ENCODE measurements around the gene MXRA7. TPM values are rescaled to one million over a fixed set of nuclear protein-coding genes. Genes with fewer than 3 reads are reported as not detected.
"Not testable (repeated sequence)": the region's sequence is repeated elsewhere in the genome, so short reads cannot be mapped to it uniquely, and the experiment has no call there.

Gene MXRA7
- total and polyA plus RNA-seq, 2 experiments from 2014 or later: 48.0 to 625 TPM

DNA sequence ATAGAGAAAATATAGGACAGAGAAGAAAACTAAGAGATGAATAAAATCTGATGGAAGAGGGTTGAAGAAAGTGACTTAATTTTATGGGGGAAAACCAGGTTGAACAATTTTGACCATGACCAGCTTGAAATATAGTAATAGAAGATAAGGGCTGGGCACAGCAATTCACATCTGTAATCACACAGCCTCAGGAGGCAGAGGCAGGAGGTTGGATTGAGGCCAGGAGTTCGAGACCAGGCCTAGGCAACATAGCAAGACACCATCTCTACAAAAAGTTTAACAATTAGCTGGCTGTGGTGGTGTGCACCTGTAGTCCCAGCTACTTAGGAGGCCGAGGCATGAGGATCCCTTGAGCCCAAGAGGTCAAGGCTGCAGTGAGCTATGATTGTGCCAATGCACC lies 8.7 kb downstream of the MXRA7 start:
- Histone ChIP-seq H3K9me2 (ENCODE audit: insufficient read depth) (no peaks in the 10 kb centered on the region), H3K27me3 (replicated peaks; ENCODE audit: insufficient read depth) (no peaks in the 10 kb centered on the region), H3K4me2 (ENCODE audit: unreplicated experiment) (peak overlapping the region; percentile 86), H4K20me1 (ENCODE audit: insufficient read depth) (peaks cover 4% of the 10 kb centered on the region; the same call in 1 of the 2 replicates), H3K27ac (peak overlapping the region; percentile 98; the same call in 1 of the 2 replicates), H3F3A (ENCODE audit: insufficient read depth) (peaks cover 43% of the 10 kb centered on the region), H2AFZ (no peak overlapping the region), H3K4me1 (ENCODE audit: insufficient read depth) (peaks cover 55% of the 10 kb centered on the region), H3K79me2 (ENCODE audit: insufficient read depth) (peaks cover 99% of the 10 kb centered on the region), H3K9ac (0 out of 2 replicates have a peak overlapping the region, but pooled peaks have one; percentile 86), H3K9me3 (ENCODE audit: low read depth) (no peaks in the 10 kb centered on the region), H3K36me3 (ENCODE audit: low read depth) (no peaks in the 10 kb centered on the region), H3K4me3 (no peak overlapping the region)
- 50 to 60% methylated on average over 2 of the region's 2 CpGs for WGBS, 2 experiments (ENCODE audit: low coverage in 1 of 2, low lambda C conversion rate in 2 of 2, missing lambda C conversion rate in 2 of 2)
- in situ Hi-C loops (cut with MboI): no loop called here
- TF ChIP-seq EZH2 (IDR thresholded peaks at IDR 0.05; ENCODE audit: insufficient read depth, poor library complexity, severe bottlenecking) (no peak), EZH2phosphoT487 (IDR thresholded peaks at IDR 0.05; ENCODE audit: insufficient read depth, low read depth) (no peak)
- no peak for DNase-seq

- Histone ChIP-seq H3K9me3 (ENCODE audit: low read depth) (no peaks in the 10 kb centered on the region), H3K9ac (peak overlapping the region; percentile 86), H3K27ac (peak overlapping the region; percentile 98), H3K9me2 (ENCODE audit: insufficient read depth) (no peaks in the 10 kb centered on the region), H3F3A (ENCODE audit: insufficient read depth) (peaks cover 48% of the 10 kb centered on the region), H3K4me3 (peak overlapping the region; percentile 67; the same call in 1 of the 2 replicates), H4K20me1 (ENCODE audit: insufficient read depth) (no peaks in the 10 kb centered on the region; the same call in 1 of the 2 replicates), H3K4me1 (ENCODE audit: insufficient read depth) (peaks cover 56% of the 10 kb centered on the region), H3K36me3 (ENCODE audit: low read depth) (no peaks in the 10 kb centered on the region), H2AFZ (no peak overlapping the region), H3K4me2 (ENCODE audit: unreplicated experiment) (peak overlapping the region; percentile 86), H3K79me2 (ENCODE audit: insufficient read depth) (peaks cover 99% of the 10 kb centered on the region), H3K27me3 (replicated peaks; ENCODE audit: insufficient read depth) (no peaks in the 10 kb centered on the region)
- TF ChIP-seq EZH2 (IDR thresholded peaks at IDR 0.05; ENCODE audit: insufficient read depth, poor library complexity, severe bottlenecking) (no peak), EZH2phosphoT487 (IDR thresholded peaks at IDR 0.05; ENCODE audit: insufficient read depth, low read depth) (no peak)
- DNase-seq: no peak
- in situ Hi-C loops (cut with MboI): no loop called here
- WGBS, 2 experiments (ENCODE audit: low coverage in 1 of 2, low lambda C conversion rate in 2 of 2, missing lambda C conversion rate in 2 of 2): 59 to 62% methylated on average over 11 of the region's 11 CpGs
These were observed 9.2 kb downstream of the MXRA7 start for GRCh38 chr17:76701471-76701967.

DNA sequence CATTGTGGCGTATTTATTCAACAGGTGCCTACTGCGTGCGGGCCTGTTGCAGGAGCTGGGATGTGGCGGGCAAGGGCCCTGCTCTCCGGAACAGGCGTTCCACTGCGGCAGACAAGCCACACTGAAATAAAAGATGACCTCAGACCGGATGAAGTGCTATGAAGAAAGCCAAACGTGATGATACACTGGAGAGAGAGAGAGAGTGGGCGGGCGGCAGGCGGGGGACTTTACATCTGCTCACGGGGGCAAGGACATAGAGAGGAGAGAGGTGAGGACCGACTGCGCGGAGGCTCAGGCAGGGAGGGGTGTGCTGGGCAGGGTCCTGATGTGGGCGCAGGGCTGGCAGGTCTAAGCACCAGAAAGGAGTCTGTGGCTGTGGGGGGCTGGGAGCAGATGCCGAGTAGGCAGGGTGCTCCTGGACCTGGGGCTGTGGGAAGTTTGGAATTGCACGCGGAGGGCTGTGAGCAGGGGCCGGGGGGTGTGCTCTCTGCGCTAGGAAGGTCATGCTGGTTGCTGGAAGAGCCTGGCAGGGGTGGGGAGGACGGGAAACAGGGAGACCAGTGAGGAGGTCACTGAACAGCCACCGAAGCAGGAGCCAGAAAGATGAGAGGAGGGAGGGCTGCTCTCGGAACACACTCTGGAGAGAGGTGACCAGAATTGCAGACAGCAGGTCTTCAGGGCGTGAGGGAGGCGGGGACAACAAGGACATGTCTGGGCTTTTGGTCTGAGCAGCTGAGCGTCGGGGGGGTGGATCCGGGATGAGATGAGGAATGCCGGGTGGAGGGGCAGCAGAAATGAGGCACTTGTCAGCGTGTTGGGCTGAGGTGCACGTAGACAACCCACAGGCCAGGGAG lies 9.9 kb downstream of the MXRA7 start:
- peak overlapping the region; percentile 86 for H3K9ac ChIP-seq
- H3K36me3 ChIP-seq (ENCODE audit: low read depth): no peaks in the 10 kb centered on the region
- H3K27me3 ChIP-seq (replicated peaks; ENCODE audit: insufficient read depth): no peaks in the 10 kb centered on the region
- no peaks in the 10 kb centered on the region for H3K9me3 ChIP-seq (ENCODE audit: low read depth)
- in situ Hi-C loops (cut with MboI): no loop called here
- peaks cover 54% of the 10 kb centered on the region for H3F3A ChIP-seq (ENCODE audit: insufficient read depth)
- peak overlapping the region; percentile 25; the same call in 1 of the 2 replicates for H2AFZ ChIP-seq
- H3K79me2 ChIP-seq (ENCODE audit: insufficient read depth): peaks cover 100% of the 10 kb centered on the region
- peaks cover 63% of the 10 kb centered on the region for H3K4me1 ChIP-seq (ENCODE audit: insufficient read depth)
- DNase-seq: peak; percentile 95
- no peaks in the 10 kb centered on the region; the same call in 1 of the 2 replicates for H4K20me1 ChIP-seq (ENCODE audit: insufficient read depth)
- 5 to 6% methylated on average over 30 to 33 of the region's 33 CpGs for WGBS, 2 experiments (ENCODE audit: low coverage in 1 of 2, low lambda C conversion rate in 2 of 2, missing lambda C conversion rate in 2 of 2)
- no peaks in the 10 kb centered on the region for H3K9me2 ChIP-seq (ENCODE audit: insufficient read depth)
- TF ChIP-seq EZH2phosphoT487 (IDR thresholded peaks at IDR 0.05; ENCODE audit: insufficient read depth, low read depth) (no peak), EZH2 (IDR thresholded peaks at IDR 0.05; ENCODE audit: insufficient read depth, poor library complexity, severe bottlenecking) (no peak)
- peak overlapping the region; percentile 86 for H3K4me2 ChIP-seq (ENCODE audit: unreplicated experiment)
- peak overlapping the region; percentile 98 for H3K27ac ChIP-seq
- H3K4me3 ChIP-seq: peak overlapping the region; percentile 67

DNA sequence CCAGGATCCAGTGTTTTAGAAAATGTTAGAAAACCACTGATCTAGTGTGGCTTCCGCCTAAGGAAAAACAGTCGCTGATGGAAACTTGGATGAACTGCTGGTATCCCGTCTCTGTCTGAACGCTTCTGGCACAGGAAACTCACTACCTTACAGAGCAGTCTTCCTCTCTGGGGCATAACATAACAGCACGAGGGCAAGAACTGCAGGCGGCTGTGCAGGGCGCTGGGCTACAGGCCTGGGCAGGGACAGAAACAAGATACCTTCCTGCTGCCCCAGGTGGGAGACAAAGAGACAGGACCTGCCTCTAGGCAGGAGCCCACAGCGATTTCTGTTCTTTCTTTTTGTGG lies 10.5 kb downstream of the MXRA7 start:
- TF ChIP-seq EZH2phosphoT487 (IDR thresholded peaks at IDR 0.05; ENCODE audit: insufficient read depth, low read depth): no peak
- no peak for TF ChIP-seq EZH2 (IDR thresholded peaks at IDR 0.05; ENCODE audit: insufficient read depth, poor library complexity, severe bottlenecking)
- Histone ChIP-seq H2AFZ (peak overlapping the region; percentile 25; the same call in 1 of the 2 replicates), H3K9ac (peak overlapping the region; percentile 86), H3K4me1 (ENCODE audit: insufficient read depth) (peaks cover 68% of the 10 kb centered on the region), H3K9me3 (ENCODE audit: low read depth) (no peaks in the 10 kb centered on the region), H3K9me2 (ENCODE audit: insufficient read depth) (no peaks in the 10 kb centered on the region), H3K4me2 (ENCODE audit: unreplicated experiment) (peak overlapping the region; percentile 86), H3F3A (ENCODE audit: insufficient read depth) (peaks cover 59% of the 10 kb centered on the region), H3K27ac (peak overlapping the region; percentile 98), H3K36me3 (ENCODE audit: low read depth) (no peaks in the 10 kb centered on the region), H3K79me2 (ENCODE audit: insufficient read depth) (peaks cover 100% of the 10 kb centered on the region), H3K27me3 (replicated peaks; ENCODE audit: insufficient read depth) (no peaks in the 10 kb centered on the region), H3K4me3 (peak overlapping the region; percentile 67), H4K20me1 (ENCODE audit: insufficient read depth) (no peaks in the 10 kb centered on the region; the same call in 1 of the 2 replicates)
- in situ Hi-C loops (cut with MboI): no loop called here
- 12 to 13% methylated on average over 8 of the region's 8 CpGs for WGBS, 2 experiments (ENCODE audit: low coverage in 1 of 2, low lambda C conversion rate in 2 of 2, missing lambda C conversion rate in 2 of 2)
- DNase-seq: peak; percentile 52

DNA sequence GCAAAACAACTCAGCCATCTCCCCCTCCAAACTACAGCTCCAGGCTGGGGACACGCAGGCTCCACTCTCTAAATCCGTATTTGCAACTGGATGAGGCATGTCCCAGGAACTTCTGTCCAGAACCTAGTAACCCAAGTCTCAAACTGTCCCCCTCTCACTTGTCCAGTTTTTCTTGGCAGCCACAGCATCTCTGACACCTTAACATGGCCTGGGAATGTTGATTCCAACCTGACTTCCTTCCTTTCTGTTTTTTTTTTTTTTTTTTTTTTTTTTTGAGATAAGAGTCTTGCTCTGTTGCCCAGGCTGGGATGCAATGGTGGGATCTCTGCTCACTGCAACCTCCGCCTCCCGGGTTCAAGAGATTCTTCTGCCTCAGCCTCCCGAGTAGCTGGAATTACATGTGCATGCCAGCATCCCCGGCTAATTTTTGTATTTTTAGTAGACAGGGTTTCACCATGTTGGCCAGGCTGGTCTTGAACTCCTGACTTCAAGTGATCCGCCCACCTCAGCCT lies 12.2 kb downstream of the MXRA7 start:
- H2AFZ ChIP-seq; H4K20me1 ChIP-seq (ENCODE audit: insufficient read depth); H3K27me3 ChIP-seq (replicated peaks; ENCODE audit: insufficient read depth); H3K4me3 ChIP-seq; H3K36me3 ChIP-seq (ENCODE audit: low read depth); DNase-seq; in situ Hi-C loops (cut with MboI); H3K4me2 ChIP-seq (ENCODE audit: unreplicated experiment); H3K9me2 ChIP-seq (ENCODE audit: insufficient read depth); H3K9me3 ChIP-seq (ENCODE audit: low read depth): not testable (repeated sequence)
- peak overlapping the region; percentile 59; the same call in 1 of the 2 replicates for H3K9ac ChIP-seq
- WGBS, 2 experiments (ENCODE audit: low coverage in 1 of 2, low lambda C conversion rate in 2 of 2, missing lambda C conversion rate in 2 of 2): 76 to 80% methylated on average over 7 of the region's 7 CpGs
- H3K79me2 ChIP-seq (ENCODE audit: insufficient read depth): peaks cover 100% of the 10 kb centered on the region
- H3K27ac ChIP-seq: peak overlapping the region; percentile 98
- H3K4me1 ChIP-seq (ENCODE audit: insufficient read depth): peaks cover 84% of the 10 kb centered on the region
- H3F3A ChIP-seq (ENCODE audit: insufficient read depth): peaks cover 63% of the 10 kb centered on the region
